ENCODE measurements around the gene CHML.

DNA sequence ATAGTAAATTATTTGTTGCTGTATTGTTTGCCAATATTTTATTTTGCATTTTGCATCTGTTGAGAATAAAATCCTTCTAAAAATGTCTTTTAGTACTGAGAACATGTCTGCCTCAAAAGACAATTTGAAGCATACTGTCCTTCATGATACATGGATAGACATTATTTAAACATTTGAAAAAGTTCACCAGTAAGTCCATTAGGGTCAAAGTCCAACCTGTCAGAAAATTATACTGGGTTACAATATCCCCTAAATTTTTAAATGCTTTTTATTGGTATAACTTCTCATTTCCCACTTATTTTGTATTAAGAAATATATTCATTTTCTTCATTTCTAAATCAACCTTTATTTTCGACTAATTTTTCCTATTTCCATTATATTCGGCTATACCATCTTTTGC is 9.3 kb downstream of the CHML start:
- TF ChIP-seq, protein P1, sequence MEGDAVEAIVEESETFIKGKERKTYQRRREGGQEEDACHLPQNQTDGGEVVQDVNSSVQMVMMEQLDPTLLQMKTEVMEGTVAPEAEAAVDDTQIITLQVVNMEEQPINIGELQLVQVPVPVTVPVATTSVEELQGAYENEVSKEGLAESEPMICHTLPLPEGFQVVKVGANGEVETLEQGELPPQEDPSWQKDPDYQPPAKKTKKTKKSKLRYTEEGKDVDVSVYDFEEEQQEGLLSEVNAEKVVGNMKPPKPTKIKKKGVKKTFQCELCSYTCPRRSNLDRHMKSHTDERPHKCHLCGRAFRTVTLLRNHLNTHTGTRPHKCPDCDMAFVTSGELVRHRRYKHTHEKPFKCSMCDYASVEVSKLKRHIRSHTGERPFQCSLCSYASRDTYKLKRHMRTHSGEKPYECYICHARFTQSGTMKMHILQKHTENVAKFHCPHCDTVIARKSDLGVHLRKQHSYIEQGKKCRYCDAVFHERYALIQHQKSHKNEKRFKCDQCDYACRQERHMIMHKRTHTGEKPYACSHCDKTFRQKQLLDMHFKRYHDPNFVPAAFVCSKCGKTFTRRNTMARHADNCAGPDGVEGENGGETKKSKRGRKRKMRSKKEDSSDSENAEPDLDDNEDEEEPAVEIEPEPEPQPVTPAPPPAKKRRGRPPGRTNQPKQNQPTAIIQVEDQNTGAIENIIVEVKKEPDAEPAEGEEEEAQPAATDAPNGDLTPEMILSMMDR (tag by site-specific recombination; IDR thresholded peaks at IDR 0.05) = no peak
- TF ChIP-seq ZNF416 (tag by site-specific recombination; IDR thresholded peaks at IDR 0.05) (no peak), ZNF423 (tag by site-specific recombination; IDR thresholded peaks at IDR 0.05) (no peak), ZNF24 (tag by site-specific recombination; IDR thresholded peaks at IDR 0.05) (no peak), ZNF610 (tag by site-specific recombination; IDR thresholded peaks at IDR 0.05; ENCODE audit: borderline replicate concordance) (no peak), ZEB2 (tag by site-specific recombination; IDR thresholded peaks at IDR 0.05) (no peak), ZNF707 (tag by site-specific recombination; IDR thresholded peaks at IDR 0.05) (no peak), ZNF155 (tag by site-specific recombination; IDR thresholded peaks at IDR 0.05) (no peak), HOXD13 (CRISPR knock-in tag; IDR thresholded peaks at IDR 0.05; ENCODE audit: borderline replicate concordance) (no peak), KLF9 (tag by site-specific recombination; IDR thresholded peaks at IDR 0.05; ENCODE audit: low read depth) (no peak), ZNF174 (tag by site-specific recombination; IDR thresholded peaks at IDR 0.05) (no peak)
- TF ChIP-seq, protein P2, sequence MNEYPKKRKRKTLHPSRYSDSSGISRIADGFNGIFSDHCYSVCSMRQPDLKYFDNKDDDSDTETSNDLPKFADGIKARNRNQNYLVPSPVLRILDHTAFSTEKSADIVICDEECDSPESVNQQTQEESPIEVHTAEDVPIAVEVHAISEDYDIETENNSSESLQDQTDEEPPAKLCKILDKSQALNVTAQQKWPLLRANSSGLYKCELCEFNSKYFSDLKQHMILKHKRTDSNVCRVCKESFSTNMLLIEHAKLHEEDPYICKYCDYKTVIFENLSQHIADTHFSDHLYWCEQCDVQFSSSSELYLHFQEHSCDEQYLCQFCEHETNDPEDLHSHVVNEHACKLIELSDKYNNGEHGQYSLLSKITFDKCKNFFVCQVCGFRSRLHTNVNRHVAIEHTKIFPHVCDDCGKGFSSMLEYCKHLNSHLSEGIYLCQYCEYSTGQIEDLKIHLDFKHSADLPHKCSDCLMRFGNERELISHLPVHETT (tag by site-specific recombination; IDR thresholded peaks at IDR 0.05) = no peak
- TF ChIP-seq, protein P3, sequence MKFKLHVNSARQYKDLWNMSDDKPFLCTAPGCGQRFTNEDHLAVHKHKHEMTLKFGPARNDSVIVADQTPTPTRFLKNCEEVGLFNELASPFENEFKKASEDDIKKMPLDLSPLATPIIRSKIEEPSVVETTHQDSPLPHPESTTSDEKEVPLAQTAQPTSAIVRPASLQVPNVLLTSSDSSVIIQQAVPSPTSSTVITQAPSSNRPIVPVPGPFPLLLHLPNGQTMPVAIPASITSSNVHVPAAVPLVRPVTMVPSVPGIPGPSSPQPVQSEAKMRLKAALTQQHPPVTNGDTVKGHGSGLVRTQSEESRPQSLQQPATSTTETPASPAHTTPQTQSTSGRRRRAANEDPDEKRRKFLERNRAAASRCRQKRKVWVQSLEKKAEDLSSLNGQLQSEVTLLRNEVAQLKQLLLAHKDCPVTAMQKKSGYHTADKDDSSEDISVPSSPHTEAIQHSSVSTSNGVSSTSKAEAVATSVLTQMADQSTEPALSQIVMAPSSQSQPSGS (tag by site-specific recombination; IDR thresholded peaks at IDR 0.05; ENCODE audit: low read depth) = no peak

Measured in HEK293 (cell line).